NCI-H1417 treated with DMSO at 0.1 percent for 48 hours (cell line): Measurements from ENCODE around the gene KRT4.

Experiments
- DNase-seq: peaks from one replicate; lab custom pipeline; 2025; lab: John Stamatoyannopoulos, UW

KRT4 gene

DNA sequence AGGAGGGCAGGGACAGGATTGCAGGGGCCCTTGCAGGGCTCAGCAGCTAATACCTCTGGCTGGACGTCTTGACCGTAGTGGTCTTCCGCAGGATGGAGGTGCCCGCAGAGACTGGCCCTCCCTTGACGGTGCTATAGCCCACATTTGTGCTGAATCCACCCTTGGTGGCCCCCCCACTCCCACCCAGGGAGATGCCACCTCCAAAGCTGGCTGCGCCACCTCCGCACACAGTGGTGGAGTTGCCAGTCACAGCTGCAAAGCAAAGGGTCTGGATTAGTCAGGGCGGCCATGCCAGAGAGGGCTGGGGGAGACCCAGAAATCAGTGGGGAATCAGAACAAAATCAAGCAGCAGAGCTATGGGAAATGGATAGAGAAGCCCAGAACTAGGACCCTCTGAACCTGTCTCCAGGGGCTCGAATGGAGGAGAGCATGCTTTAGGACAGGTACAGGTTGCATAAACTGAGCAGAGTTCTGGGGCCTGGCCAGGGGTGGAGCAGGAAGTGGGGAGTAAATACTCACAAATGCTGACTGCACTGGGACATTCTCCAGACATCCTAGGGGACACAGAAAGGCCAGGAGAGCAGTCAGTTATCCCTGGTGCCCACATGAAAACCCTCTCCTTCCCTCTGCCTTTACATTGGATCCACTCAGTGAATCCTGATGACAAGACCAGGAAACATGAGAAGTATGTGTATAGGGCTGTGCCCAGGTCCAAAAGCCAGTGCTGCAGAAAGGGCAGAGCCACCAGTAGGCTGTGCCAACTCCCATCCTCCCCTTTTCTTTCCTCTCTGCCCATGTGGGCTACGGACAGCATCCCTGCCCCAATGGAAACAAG lies 8.1 kb upstream of the KRT4 start:
- DNase-seq = no peak

DNA sequence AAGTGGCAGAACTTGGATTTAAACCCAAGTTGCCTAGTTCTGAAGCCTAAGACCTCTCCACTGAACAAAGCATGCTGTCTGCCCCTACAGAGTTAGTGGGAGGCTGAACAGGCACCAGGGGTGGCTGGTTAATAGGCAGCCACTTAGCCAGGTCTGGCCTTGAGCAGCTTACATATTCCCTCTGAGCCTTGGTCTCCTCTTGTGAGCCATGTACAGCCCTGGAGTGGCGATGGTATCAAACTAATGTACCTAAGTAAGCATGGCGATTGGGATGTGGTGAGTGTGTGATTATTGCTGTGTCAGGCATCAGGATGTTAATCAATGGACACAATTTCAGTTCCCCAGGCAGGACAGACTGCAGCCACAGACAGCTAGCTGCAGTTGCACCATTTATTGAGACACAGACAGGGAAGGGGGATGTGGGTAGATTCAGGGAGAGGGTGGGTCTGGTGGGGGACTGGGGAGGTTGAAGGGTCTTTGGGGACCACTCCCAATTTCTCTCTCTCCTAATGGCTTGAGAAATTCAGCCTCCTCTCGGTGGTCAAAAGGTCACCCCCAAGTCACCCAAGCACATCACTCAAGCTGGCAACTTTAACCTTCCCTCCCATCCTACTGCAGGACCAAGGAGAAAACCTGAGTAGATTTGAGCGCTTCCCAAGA lies 7.3 kb upstream of the KRT4 start:
- no peak for DNase-seq

DNA sequence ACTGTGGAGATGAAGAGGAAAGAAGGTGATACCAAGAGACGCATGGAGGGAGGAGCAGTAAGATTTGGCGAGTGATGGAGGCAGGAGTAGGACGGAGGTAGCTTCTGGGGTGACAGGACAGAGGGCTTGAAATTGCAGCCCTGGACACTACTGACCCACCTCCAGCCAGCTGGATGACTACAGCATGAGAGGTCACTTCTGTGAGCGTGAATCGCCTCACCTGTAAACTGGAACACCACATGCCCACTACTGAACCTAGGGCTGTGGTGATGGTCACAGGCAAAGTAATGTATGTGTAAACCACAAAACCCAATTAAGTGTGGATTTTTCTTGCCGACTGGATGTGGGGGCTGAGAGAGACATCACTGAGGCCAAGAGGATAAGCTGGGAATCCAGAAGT lies 6.6 kb upstream of the KRT4 start:
- no peak for DNase-seq

DNA sequence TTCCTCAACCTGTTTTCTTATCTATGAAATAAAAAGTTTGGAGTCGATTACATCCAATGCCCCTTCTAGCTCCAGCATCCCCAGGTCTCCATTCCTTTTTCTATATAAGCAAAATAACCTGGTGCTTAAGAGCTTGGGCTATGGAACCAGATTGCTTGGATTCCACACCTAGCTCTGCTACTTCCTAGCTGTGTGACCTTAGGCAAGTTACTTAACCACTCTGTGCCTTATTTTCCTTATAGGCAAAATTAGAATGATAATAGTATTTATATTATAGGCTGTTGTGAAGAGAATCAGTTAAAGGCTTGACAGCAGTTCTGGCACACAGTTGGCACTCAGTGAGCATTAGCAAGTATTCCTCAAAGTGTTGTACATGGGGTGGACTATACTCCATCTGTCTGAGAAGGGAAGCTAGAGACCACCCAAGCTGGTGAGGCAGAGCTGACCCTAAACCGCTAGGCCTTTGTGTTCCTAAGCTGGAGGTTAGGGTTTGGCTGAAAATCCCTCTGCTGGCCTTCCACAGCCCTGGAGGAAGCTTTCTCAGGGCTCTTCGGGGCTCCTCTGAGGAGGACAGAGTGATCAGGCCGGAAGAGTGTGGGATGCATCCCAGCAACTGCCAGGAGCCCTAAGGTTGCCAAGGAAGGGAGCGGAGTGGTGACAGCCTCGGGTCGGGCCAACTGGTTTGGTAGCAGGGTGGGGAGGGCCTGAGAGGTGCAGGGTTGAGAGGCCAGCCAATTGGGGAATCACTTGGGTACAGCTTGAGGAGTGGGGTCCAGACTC lies 6.0 kb upstream of the KRT4 start:
- no peak for DNase-seq

DNA sequence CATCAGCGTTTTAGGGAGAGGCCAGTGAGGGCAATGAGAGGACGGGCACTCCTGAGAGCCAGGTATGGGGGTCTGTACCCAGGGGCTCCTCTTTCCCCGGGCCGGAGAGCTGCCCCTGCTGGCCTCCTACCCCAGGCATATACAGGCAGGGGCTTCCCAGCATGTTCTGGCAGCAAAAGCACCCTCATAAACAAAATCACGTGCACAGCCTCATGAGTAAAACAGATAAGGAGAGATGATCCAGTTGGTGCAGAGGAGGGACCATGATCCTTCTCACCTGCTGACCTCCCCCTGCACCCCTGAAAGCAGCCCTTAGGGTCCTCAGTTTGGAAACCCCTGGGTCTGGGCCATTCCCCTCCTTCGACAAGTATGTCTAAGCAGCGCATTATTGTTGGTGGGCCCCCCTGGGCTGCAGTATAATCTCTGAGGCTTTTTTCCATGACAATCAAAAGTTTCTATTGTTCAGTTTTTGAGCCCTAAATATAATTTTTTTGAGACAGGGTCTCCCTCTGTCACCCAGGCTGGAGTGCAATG lies 5.0 kb upstream of the KRT4 start:
- no peak for DNase-seq

DNA sequence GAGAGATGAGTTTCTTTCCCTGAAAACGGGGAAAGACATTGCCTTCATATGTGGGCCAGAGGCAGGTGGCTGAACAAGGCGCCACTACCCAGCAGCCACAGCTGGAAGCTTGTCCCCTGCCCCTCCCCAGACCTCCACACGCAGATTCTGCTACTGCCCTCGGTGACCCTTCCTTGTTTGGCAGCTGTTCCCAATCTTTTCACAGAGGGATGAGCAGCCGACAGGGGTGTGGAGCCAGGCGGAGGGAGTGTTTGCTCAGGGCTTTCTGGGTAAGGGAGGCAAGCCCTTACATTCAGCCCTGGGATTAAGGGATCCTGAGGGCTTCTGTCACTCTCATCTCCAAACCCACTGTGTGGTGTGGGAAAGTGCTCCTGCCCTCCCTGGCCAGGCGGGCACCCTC lies 4.5 kb upstream of the KRT4 start:
- DNase-seq = no peak

DNA sequence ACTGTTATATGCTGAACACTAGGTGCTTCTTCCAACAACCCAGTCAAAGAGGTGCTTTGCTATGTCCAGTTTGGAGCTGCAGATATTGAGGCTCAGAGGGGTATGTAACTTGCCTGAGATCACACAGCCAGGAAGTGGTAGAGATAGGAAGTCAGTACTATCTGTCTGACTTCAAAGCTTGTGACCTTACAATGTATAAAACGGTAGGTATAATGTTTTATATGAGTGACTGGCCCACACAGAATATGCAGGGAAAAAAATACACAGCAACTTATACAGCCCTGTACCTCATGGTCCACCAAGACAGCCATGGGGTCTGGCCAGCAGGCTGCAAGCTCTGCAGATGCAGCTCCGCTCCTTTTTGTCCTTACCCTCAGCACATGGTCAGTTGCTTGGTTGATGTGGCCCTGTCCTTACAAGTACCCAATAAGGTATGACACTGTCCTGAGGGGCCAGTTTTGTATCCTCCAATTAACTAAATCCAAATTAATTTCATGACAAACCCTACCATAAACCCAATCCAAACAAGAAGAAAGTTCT lies 3.9 kb upstream of the KRT4 start:
- no peak for DNase-seq

DNA sequence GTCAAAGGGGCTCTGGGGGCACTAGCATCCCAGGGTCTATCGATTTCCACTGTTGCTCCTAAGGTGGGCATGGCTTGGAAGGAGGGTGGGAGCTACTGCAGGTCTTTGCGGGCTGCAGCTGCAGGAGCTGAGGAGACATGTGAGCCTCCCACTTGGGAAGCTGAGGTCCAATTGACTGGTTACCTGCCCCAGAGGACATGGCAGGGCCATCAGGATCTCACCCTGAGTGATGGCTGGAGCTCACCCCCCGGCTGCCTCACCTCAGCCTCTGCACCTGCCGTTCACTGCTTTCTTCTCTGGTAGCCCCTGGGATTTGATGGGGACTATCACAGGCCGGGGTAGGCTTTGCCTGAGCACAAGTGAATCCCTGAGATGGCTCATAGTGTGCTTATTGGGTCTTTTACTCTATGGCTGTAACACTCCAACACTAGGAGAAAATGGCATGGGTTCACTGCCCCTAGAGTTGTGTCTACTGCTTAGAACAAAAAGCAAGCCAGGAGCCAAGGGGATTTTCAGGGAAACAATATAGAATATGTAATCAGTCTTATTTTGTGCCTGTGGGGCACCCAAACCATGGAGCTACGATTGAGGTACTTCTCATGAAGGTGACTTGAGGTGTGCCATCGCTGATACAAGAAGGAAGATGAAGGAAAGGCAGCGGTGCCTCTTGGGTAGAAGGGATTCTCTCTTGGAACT lies 3.2 kb upstream of the KRT4 start:
- no peak for DNase-seq

DNA sequence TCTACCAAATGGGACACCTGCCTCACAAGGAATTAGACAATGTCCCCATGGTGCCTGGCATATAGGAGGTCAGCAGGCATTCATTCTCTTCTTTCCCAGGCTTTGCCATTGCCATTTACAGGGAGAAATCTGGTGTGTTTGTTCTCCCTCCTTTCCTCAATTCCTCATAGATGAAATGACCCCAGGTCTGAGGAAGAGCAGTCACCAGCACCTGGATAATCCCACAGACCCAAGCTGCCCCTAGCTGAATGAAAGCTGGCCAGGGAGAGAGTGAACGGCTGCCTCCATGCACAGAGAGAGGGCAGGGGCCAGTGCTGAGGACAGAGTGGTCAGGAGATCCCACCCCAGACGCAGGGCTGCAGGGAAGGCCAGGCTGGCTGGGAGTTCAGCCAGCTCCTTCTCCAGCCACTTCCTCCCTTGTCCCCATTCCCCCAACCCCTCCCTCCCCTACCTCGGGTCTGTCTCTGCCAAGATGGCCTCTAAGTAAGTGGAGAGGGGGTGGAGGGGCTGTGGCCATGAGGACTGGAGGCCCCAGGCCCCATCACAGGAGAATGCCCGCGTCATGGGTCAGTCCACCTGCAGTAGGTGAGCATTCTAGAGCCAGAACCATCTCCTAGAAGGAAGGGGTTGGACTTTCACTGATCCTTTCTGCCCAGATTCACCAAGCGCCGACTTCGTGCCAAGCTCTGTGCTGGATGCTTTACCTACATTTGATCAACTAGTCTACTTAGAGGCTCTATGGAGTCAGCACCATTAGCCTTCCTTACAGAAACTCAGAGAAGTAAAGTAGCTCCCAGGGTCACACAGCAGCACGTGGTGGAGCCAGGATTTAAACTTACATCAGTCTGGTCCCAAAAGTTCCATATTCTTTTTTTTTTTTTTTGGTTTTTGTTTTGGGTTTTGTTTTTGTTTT lies 2.0 kb upstream of the KRT4 start:
- no peak for DNase-seq

DNA sequence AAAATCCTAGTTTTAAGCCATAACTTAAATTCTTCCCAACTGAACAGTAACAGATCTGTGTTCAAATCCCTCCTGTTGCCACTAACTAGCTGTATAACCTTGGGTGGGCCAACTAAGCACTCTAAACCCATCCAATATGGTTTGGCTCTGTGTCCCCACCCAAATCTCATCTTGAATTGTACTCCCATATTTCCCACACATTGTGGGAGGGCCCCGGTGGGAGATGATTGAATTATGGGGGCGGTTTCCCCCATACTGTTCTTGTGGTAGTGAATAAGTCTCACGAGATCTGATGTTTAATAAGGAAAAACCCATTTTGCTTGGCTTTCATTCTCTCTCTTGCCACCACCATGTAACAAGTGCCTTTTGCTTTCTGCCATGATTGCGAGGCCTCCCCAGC lies 1.2 kb upstream of the KRT4 start:
- DNase-seq = no peak

DNA sequence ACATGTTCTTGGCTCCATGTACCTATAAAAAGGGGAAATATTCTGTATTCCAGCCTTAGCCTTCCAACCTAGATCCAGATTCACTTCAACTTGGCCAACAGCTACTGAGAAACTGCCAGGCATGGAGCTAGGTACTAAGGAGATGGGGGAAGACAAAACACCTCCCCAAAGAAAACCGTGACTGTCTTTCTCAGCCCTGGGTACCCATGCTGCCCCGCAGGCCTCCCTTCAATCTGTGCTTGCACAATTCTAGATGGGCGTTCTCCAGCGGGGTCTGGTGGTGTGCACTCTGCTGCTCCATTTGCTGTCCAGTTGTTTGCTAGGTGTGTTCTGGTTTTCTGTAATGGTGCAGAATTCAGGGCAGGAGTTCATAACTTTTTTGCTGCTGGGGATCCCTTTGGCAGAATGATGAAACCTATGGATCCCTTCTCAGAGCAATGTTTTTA lies 817 bp upstream of the KRT4 start:
- no peak for DNase-seq

DNA sequence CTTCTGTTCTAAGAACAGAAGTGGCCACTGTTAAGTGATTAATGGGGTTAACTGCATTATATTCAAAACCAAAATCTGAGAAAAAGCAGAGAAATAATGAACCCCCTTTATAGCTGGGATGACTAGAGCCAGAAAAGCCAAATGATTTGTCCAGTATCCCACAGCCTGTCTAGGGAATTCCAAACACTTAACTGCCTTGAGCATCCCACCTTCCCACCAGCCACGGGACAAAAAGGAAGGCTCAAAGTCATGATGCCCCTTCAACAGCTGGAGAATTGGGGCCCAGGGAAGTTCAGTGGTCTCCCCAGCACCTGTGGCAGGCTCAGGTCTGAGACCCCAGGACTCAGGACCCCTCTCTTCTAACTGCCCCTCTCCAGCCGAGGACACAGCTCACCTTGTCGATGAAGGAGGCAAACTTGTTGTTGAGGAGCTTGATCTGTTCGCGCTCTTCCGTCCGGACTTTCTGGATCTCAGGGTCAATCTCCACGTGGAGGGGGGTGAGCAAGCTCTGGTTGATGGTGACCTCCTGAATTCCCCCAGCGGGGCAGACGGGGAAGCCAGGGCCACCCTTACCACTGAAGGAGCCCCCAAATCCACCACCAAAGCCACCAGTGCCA lies 605 bp downstream of the KRT4 start:
- DNase-seq = no peak

DNA sequence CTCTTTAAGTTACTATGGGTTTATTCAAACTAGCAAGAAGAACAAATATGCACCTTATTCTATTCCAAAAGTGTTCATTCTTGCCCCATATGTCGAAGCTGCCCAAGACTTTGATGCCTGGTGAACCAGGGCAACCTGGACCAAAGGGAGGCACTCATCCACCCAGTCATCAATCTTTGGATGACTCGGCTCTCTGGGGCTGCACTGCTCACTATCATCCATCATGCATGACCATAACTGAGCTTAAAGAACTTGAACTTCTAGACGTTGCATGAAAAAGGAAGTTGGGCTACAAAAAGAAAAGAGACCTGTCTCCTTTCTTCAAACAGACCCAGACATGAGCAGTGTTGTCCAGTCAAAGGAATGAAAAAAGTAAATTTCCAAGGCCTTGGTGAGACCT lies 1.2 kb downstream of the KRT4 start:
- no peak for DNase-seq

DNA sequence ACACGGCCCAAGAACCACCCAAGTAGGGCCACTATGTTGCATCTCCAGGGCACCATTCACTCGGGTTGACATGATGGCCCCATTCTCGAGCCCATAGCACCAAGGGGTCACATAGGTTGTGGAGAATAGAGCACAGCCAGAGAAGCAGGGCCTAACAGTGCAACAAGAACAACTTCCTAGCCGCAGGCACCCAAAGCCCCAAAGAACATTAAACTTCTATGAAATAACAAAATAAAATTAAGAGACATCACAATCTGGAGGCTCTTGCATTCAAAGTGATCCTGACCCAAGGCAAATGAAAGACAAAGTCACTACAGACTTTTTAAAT lies 1.9 kb downstream of the KRT4 start:
- DNase-seq = no peak

DNA sequence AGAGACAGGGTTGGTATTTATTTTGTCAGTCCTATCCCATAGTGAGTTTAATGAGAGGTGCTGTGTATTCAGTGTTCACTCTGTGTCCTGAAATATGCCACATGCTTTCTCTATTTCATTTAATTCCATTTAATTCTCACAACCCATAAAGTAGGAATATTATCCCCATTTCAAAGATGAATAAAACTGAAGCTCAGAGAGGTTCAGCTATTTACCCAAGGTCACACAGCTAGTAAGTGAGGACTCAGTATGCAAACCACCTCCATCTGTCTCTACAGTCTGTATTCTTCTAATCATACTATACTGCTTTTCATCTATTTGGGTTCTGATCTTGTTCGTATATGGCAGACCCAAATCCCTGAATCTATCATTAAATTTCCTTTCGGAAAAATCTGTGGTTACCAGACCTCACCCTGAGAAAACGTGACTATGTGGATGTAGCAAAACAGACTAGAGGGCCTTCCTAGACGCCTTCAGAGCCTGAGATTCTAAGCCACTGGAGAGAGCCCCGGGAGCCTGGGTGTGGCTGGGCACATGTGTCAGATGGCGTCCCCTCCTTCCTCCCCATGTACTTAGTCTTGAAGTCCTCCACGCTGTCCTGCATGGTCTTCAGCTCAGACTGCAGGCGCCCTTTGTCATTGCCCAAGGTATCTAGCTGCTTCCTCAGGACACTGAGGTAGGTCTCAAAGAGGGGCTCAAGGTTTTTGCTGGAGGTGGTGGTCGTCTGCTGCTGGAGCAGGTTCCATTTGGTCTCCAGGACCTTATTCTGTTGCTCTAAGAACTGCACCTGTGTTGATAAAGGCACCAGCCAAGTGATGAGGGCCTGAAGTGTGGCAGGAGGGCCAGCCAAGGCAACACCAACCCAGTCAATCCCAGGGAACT lies 2.5 kb downstream of the KRT4 start:
- no peak for DNase-seq

DNA sequence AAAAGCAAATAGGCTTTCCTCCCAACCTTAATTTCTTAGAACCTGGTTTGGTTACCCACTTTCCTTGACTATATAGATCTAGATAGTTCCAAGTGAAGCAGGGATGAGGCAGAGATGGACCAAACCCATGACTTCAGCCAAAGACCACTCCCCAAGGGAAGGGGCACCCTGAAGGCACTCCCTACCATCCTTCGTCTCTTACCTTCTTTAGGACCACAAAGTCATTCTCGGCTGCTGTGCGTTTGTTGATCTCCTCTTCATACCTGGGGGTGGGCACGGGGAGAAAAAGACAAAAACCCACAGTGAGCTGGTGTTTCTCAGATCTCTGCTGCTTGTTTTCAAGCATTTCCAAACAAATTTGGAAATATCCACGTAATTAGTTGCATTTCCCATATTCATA lies 3.4 kb downstream of the KRT4 start:
- DNase-seq = no peak

DNA sequence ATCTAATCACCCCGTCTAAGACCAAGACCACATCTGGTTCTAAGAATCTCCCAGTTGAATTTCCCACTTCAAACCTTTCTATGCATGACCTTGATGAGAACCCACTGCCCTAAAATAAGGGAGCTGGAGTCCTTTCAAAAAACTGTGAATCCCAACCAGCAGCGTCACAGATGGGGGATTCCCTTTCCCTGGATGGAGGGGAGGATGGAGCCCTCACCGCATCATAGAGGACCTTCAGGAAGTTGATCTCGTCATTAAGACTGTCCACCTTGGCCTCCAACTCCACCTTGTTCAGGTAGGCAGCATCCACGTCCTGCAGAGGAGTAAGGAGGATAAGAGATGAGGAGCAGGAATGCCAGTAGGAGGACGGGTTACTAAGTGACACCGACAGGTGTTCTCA lies 4.8 kb downstream of the KRT4 start:
- DNase-seq = no peak

DNA sequence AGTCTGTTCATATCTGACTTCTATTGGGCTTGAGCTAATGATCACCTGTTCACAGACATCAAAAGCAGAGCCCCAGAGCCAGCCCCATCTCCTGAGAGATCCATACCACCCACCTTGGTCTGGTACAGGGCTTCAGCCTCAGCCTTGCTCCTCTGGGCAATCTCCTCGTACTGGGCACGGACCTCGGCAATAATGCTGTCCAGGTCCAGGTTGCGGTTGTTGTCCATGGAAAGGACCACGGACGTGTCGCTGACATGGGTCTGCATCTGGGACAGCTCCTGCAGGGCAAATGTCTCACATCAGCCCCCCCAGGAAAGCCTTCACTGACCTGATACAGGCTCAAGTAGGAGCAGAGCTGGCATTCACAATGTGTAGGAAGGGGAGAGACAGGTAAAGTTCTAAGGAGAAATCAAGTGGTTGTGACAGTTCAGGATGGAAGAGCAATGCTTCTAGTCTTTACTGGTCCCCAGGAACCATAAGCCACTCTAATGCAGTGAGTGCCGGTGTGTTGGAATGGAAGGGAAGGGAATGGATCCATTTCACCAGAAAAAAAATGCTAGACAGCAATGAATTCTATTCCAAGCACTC lies 5.2 kb downstream of the KRT4 start:
- DNase-seq = no peak
